H1 (cell line): Measurements from ENCODE around the gene SMC6. TPM values are rescaled to one million over a fixed set of nuclear protein-coding genes. Genes with fewer than 3 reads are reported as not detected.

Source experiments
- CTCF ChIA-PET: fragments of 300-600 bp; sonication (Branson Sonifier 250); formaldehyde crosslinking; loops from one replicate; lab custom pipeline; 2021; ENCODE audit not compliant: partially characterized antibody; lab: Charles Lee
- POLR2A ChIA-PET: fragments of 300-600 bp; sonication (Branson Sonifier 250); formaldehyde crosslinking; loops from one replicate; lab custom pipeline; 2021; ENCODE audit warnings: inconsistent platforms; ENCODE audit not compliant: partially characterized antibody; lab: Charles Lee
- DNase-seq, 2 experiments: peaks; one replicate each; pipeline versions ENCODE4 v3.0.0 to v3.0.0-alpha.2; 2010 to 2022; ENCODE audit warnings: low spot score in 2 of 2, low read depth in 1 of 2, mixed read lengths in 1 of 2
- FAIRE-seq: peaks from 2 replicates; lab custom pipeline; 2011; peaks lifted over from hg19 to GRCh38; lab: Jason Lieb, UNC
- H2AFZ ChIP-seq: 2 replicates; pipeline ENCODE4 v1.8.1; 2012; ENCODE audit warnings: low read length, inconsistent platforms
- H2AK5ac ChIP-seq: 2 replicates; pipeline ENCODE4 v1.6.1; 2013; ENCODE audit warnings: low read depth, low read length
- H2BK120ac ChIP-seq: replicated peaks from 2 replicates; pipeline ENCODE3; 2013; ENCODE audit warnings: low read depth, low read length, inconsistent platforms
- H2BK12ac ChIP-seq: 2 replicates; pipeline ENCODE4 v1.6.1; 2013; ENCODE audit warnings: low read depth, low read length
- H2BK15ac ChIP-seq: 2 replicates; pipeline ENCODE4 v1.6.1; 2013; ENCODE audit warnings: low read length
- H2BK20ac ChIP-seq: 2 replicates; pipeline ENCODE4 v1.6.1; 2013; ENCODE audit warnings: low read length
- H2BK5ac ChIP-seq: 2 replicates; pipeline ENCODE4 v1.6.1; 2013; ENCODE audit warnings: low read depth, low read length
- H3K14ac ChIP-seq: 2 replicates; pipeline ENCODE4 v1.6.1; 2013; ENCODE audit warnings: inconsistent platforms; ENCODE audit not compliant: insufficient read length
- H3K18ac ChIP-seq: 2 replicates; pipeline ENCODE4 v1.6.1; 2013; ENCODE audit warnings: low read length; ENCODE audit errors: extremely low read depth
- H3K23ac ChIP-seq: 2 replicates; pipeline ENCODE4 v1.6.1; 2013; ENCODE audit warnings: inconsistent platforms; ENCODE audit not compliant: insufficient read length
- H3K23me2 ChIP-seq: 2 replicates; pipeline ENCODE4 v1.6.1; 2013; ENCODE audit warnings: low read depth, low read length
- H3K27ac ChIP-seq: 2 replicates; pipeline ENCODE4 v1.6.1; 2011; ENCODE audit warnings: low read depth, low read length, inconsistent platforms
- H3K27me3 ChIP-seq, 4 experiments: replicated peaks in 1 of 4; 1 replicate in 1 of 4; 2 replicates in 3 of 4; pipeline versions ENCODE4 v1.6.1 to v1.8.1; 2011 to 2013; ENCODE audit warnings: low read length in 3 of 4, mild to moderate bottlenecking in 3 of 4, inconsistent platforms in 2 of 4, mixed read lengths in 2 of 4, moderate library complexity in 1 of 4; ENCODE audit not compliant: control insufficient read depth in 3 of 4, insufficient read depth in 3 of 4; ENCODE audit errors: extremely low read depth in 1 of 4
- H3K36me3 ChIP-seq, 4 experiments: 2 replicates each; pipeline versions ENCODE4 v1.6.1 to v1.8.1; 2011 to 2013; ENCODE audit warnings: mild to moderate bottlenecking in 4 of 4, low read length in 3 of 4, moderate library complexity in 2 of 4, control low read depth in 1 of 4, inconsistent platforms in 1 of 4; ENCODE audit not compliant: insufficient read depth in 4 of 4, control insufficient read depth in 2 of 4
- H3K4ac ChIP-seq: replicated peaks from 2 replicates; pipeline ENCODE3; 2013; ENCODE audit warnings: low read length, low read depth, mixed read lengths, inconsistent platforms; ENCODE audit not compliant: insufficient read length
- H3K4me1 ChIP-seq, 4 experiments: replicated peaks in 1 of 4; 1 replicate in 1 of 4; 2 replicates in 3 of 4; pipeline versions ENCODE4 v1.6.1 to v1.8.1; 2011 to 2013; ENCODE audit warnings: low read length in 3 of 4, inconsistent platforms in 2 of 4, mixed read lengths in 1 of 4; ENCODE audit not compliant: insufficient read depth in 4 of 4, control insufficient read depth in 3 of 4
- H3K4me2 ChIP-seq, 2 experiments: 2 replicates each; pipeline versions ENCODE4 v1.6.1 to v1.8.1; 2011 to 2013; ENCODE audit warnings: low read depth in 2 of 2, low read length in 2 of 2, control low read depth in 1 of 2, inconsistent platforms in 1 of 2, mild to moderate bottlenecking in 1 of 2; ENCODE audit not compliant: insufficient read depth in 1 of 2
- H3K4me3 ChIP-seq, 4 experiments: fragments of 200-600, 300-600 bp in 1 of 4; sonication (generic), shearing (Covaris generic), sonication (Bioruptor Twin) in 1 of 4; 2 replicates each; pipeline versions ENCODE4 v1.5.1 to v1.8.1; 2011 to 2016; ENCODE audit warnings: low read length in 4 of 4, low read depth in 3 of 4, control low read depth in 2 of 4, inconsistent platforms in 2 of 4, mild to moderate bottlenecking in 2 of 4, mixed read lengths in 1 of 4, moderate library complexity in 1 of 4; ENCODE audit not compliant: insufficient read depth in 2 of 4; ENCODE audit errors: extremely low read depth in 1 of 4
- H3K56ac ChIP-seq: replicated peaks from 2 replicates; pipeline ENCODE3; 2013; ENCODE audit warnings: low read depth, mild to moderate bottlenecking, mixed read lengths, low read length, inconsistent platforms; ENCODE audit not compliant: insufficient read length
- H3K79me1 ChIP-seq: 2 replicates; pipeline ENCODE4 v1.6.1; 2013; ENCODE audit warnings: low read depth, low read length, control low read depth
- H3K79me2 ChIP-seq, 2 experiments: 2 replicates each; pipeline versions ENCODE4 v1.6.1 to v1.8.1; 2012 to 2013; ENCODE audit warnings: low read length in 2 of 2, mild to moderate bottlenecking in 2 of 2, inconsistent platforms in 1 of 2; ENCODE audit not compliant: insufficient read depth in 2 of 2, control insufficient read depth in 1 of 2
- H3K9ac ChIP-seq, 4 experiments: replicated peaks in 1 of 4; 1 replicate in 1 of 4; 2 replicates in 3 of 4; pipeline versions ENCODE4 v1.6.1 to v1.8.1; 2011 to 2013; ENCODE audit warnings: low read depth in 3 of 4, low read length in 3 of 4, control low read depth in 2 of 4, mild to moderate bottlenecking in 2 of 4, moderate library complexity in 2 of 4, inconsistent platforms in 1 of 4; ENCODE audit errors: extremely low read depth in 1 of 4
- H3K9me3 ChIP-seq, 2 experiments: 2 replicates each; pipeline versions ENCODE4 v1.6.1 to v1.8.1; 2012 to 2013; ENCODE audit warnings: mild to moderate bottlenecking in 2 of 2, moderate library complexity in 2 of 2, control low read depth in 1 of 2, inconsistent platforms in 1 of 2, low read depth in 1 of 2, low read length in 1 of 2, mixed read lengths in 1 of 2; ENCODE audit not compliant: insufficient read depth in 2 of 2
- H4K20me1 ChIP-seq, 2 experiments: replicated peaks in 1 of 2; 2 replicates each; pipeline versions ENCODE3 to v1.8.1; 2011 to 2013; ENCODE audit warnings: inconsistent platforms in 2 of 2, low read length in 2 of 2, mild to moderate bottlenecking in 1 of 2; ENCODE audit not compliant: insufficient read depth in 2 of 2, control insufficient read depth in 1 of 2
- H4K5ac ChIP-seq: 2 replicates; pipeline ENCODE4 v1.6.1; 2013; ENCODE audit warnings: low read length, low read depth, mixed read lengths, inconsistent platforms; ENCODE audit not compliant: insufficient read length
- H4K8ac ChIP-seq: 2 replicates; pipeline ENCODE4 v1.8.0; 2013; ENCODE audit warnings: mild to moderate bottlenecking, moderate library complexity, low read length, inconsistent platforms; ENCODE audit not compliant: insufficient read depth; ENCODE audit errors: extremely low read depth
- H4K91ac ChIP-seq: replicated peaks from 2 replicates; pipeline ENCODE3; 2013; ENCODE audit warnings: low read length, mixed read lengths, inconsistent platforms; ENCODE audit not compliant: insufficient read length
- GABPA ChIP-seq: IDR thresholded peaks from 2 replicates; pipeline ENCODE4 v1.6.1; 2011; ENCODE audit warnings: mild to moderate bottlenecking, low read length, moderate library complexity, borderline replicate concordance; ENCODE audit not compliant: insufficient read depth
- NANOG ChIP-seq: IDR thresholded peaks from 2 replicates; pipeline ENCODE4 v1.6.1; 2011; ENCODE audit warnings: low read length, low read depth, mild to moderate bottlenecking, inconsistent platforms; ENCODE audit not compliant: insufficient read depth, poor library complexity, severe bottlenecking
- NRF1 ChIP-seq: IDR thresholded peaks from 2 replicates; pipeline ENCODE4 v1.6.1; 2011; ENCODE audit warnings: mild to moderate bottlenecking, low read depth, low read length, improper control_type of control experiment
- TAF1 ChIP-seq: IDR thresholded peaks from 2 replicates; pipeline ENCODE4 v1.6.1; 2011; ENCODE audit warnings: mild to moderate bottlenecking, low read depth, low read length
- WGBS, 2 experiments: shearing (Covaris generic) in 1 of 2; methylation state at CpG; one replicate each; pipeline versions ENCODE4 v1.1.6 to v1.1.7; 2013 to 2015; ENCODE audit warnings: low lambda C conversion rate in 2 of 2, mixed read lengths in 2 of 2, inconsistent platforms in 1 of 2, low coverage in 1 of 2, missing lambda C conversion rate in 1 of 2; ENCODE audit not compliant: insufficient replicate concordance in 2 of 2, insufficient coverage in 1 of 2, insufficient read length in 1 of 2; ENCODE audit errors: extremely low coverage in 1 of 2, missing lambda C conversion rate in 1 of 2; 5-methylcytosine and 5-hydroxymethylcytosine counted together
- polyA plus RNA-seq, 7 experiments: library from polyadenylated mRNA; depleted of rRNA in 3 of 7; stranded (reverse) in 5 of 7; unstranded in 2 of 7; fragments of >200 nt in 5 of 7; fragments of 200-250 nt in 2 of 7; gene quantifications; 1 replicate in 5 of 7; 2 replicates in 1 of 7; 4 replicates in 1 of 7; pipeline versions ENCODE4 v1.2.1 to v1.2.3, GENCODE V29; 2011 to 2013; ENCODE audit warnings: missing spikeins in 2 of 7, mixed read lengths in 2 of 7
- total RNA-seq: library from RNA; stranded (reverse); fragmentation: NEBNext Ultra II Directional; extraction: Animal tissue kit (Norgen Biotek cat#: 25700); gene quantifications from 2 replicates; pipeline ENCODE4 v1.2.1, GENCODE V29; 2021

The SMC6 gene
- total and polyA plus RNA-seq, 2 of the 8 experiments (the other 6 are each of a cell fraction or from before 2014, with no cell fraction given) = 9.7 to 49.5 TPM

DNA sequence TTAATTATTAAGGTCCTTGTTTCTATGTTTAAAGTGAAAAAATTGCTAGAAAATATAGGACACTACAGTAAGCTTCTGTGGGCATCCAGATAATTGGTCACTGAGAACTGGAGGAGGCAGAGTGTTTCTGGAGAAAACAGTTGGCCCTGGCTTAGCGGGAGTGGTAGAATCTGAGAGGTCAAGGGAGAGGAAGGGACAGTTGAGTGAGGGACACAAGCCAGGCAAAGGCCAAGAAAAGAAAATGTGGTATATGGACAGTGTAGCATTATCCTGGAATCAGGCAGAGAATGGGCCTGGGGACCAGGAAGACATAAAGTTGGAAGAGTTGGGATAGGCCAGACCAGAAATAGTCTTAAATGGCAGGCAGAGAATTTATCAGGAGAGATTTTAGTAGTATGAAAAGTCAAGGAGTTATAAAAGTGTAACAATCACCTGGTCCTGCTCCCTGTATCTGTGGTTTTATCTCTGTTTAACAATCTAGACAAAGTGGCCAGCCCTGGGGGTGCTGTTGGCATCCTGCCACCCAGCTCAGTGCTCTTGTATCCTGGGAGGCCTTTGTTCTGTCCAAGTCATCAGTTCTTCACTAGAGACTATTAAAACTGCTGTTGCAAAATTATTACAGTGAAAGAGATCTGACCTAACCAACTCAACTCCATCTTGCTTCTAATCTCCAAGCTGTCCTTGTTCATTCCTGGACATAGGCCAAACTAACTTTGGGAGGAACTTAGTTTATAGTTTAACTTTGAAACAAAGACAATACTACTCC is 47.3 kb upstream of the SMC6 start:
- no peaks in the 10 kb centered on the region for H3K79me1 ChIP-seq
- no peak overlapping the region for H4K5ac ChIP-seq
- no peak overlapping the region for H4K91ac ChIP-seq
- no peak overlapping the region for H3K56ac ChIP-seq
- no peaks in the 10 kb centered on the region for H3K23me2 ChIP-seq
- H2AK5ac ChIP-seq = no peak overlapping the region
- H3K27me3 ChIP-seq = no peaks in the 10 kb centered on the region
- FAIRE-seq (no peak), DNase-seq (peak in 1 of 2 experiments; percentile 23)
- H2AFZ ChIP-seq = no peak overlapping the region
- H3K36me3 ChIP-seq = no peaks in the 10 kb centered on the region
- no peaks in the 10 kb centered on the region for H3K4me1 ChIP-seq
- H2BK20ac ChIP-seq = no peak overlapping the region
- no peak overlapping the region for H3K18ac ChIP-seq
- H2BK5ac ChIP-seq = no peak overlapping the region
- no peak overlapping the region for H2BK12ac ChIP-seq
- no peak overlapping the region for H3K23ac ChIP-seq
- no peak overlapping the region for H4K8ac ChIP-seq
- H3K14ac ChIP-seq = no peak overlapping the region
- H3K4ac ChIP-seq = no peak overlapping the region
- TF ChIP-seq GABPA = no peak
- no peak for TF ChIP-seq TAF1
- no peak for TF ChIP-seq NRF1
- TF ChIP-seq NANOG = no peak
- no peak overlapping the region for H2BK120ac ChIP-seq
- ChIA-PET POLR2A (no interaction called here), CTCF (interaction anchor here (1.1 to 1.6 kb wide), 6 partner anchors 15 to 156 kb away, joined by 3 to 6 read pairs (median 4); partner anchors contain the start of gene MSGN1)
- H3K9ac ChIP-seq = no peak overlapping the region
- no peaks in the 10 kb centered on the region for H4K20me1 ChIP-seq
- H3K79me2 ChIP-seq = no peaks in the 10 kb centered on the region
- H2BK15ac ChIP-seq = no peak overlapping the region
- no peak overlapping the region for H3K4me3 ChIP-seq
- H3K27ac ChIP-seq = no peak overlapping the region
- no peak overlapping the region for H3K4me2 ChIP-seq
- no peaks in the 10 kb centered on the region for H3K9me3 ChIP-seq
- WGBS, 2 experiments = 91% methylated on average over 1 of the region's 1 CpG; no CpG with 5 or more reads in 1 of the 2 experiments
